CD4-positive, CD25-positive, alpha-beta regulatory T cell (primary cell): ENCODE measurements around the gene FTCD. TPM values are rescaled to one million over a fixed set of nuclear protein-coding genes. Genes with fewer than 3 reads are reported as not detected.
"Not testable (repeated sequence)": the region's sequence is repeated elsewhere in the genome, so short reads cannot be mapped to it uniquely, and the experiment has no call there.

Experiments
- ATAC-seq, 2 donors: fragments of 150-1000 bp; cut with Tn5 transposase; one replicate each; pipeline ENCODE4 v1.10.0; 2021; ENCODE audit warnings: low read depth in 2 of 2, moderate number of reproducible peaks in 2 of 2, moderate library complexity in 1 of 2
- DNase-seq, 3 donors: peaks; one replicate each; pipeline versions ENCODE4 v3.0.0 to v3.0.0-alpha.2; 2012 to 2022; ENCODE audit warnings: mixed read lengths in 1 of 3
- H3K27ac ChIP-seq: one replicate; pipeline ENCODE4 v1.7.0; 2013; ENCODE audit warnings: mild to moderate bottlenecking, low read length; ENCODE audit not compliant: insufficient read depth, poor library complexity, severe bottlenecking
- H3K27me3 ChIP-seq: one replicate; pipeline ENCODE4 v1.7.0; 2013; ENCODE audit warnings: low read length; ENCODE audit not compliant: control insufficient read depth, insufficient read depth
- H3K36me3 ChIP-seq: one replicate; pipeline ENCODE4 v1.7.0; 2013; ENCODE audit warnings: mild to moderate bottlenecking, low read length, moderate library complexity; ENCODE audit not compliant: control insufficient read depth, insufficient read depth
- H3K4me1 ChIP-seq: 2 replicates; pipeline ENCODE4 v1.7.0; 2013; ENCODE audit warnings: mild to moderate bottlenecking, low read length; ENCODE audit not compliant: insufficient read depth, control insufficient read depth, poor library complexity, severe bottlenecking
- H3K4me3 ChIP-seq: one replicate; pipeline ENCODE4 v1.7.0; 2013; ENCODE audit warnings: low read depth, mild to moderate bottlenecking, low read length, moderate library complexity
- H3K9me3 ChIP-seq, 2 experiments: 1 replicate in 1 of 2; 2 replicates in 1 of 2; pipeline ENCODE4 v1.7.0; 2013; ENCODE audit warnings: low read length in 2 of 2, mild to moderate bottlenecking in 1 of 2, moderate library complexity in 1 of 2; ENCODE audit not compliant: control insufficient read depth in 2 of 2
- H3K27ac Mint-ChIP-seq, 3 donors: one replicate each; pipeline ENCODE4 v1.8.0; 2020 to 2022; ENCODE audit warnings: mild to moderate bottlenecking in 3 of 3, mixed read lengths in 3 of 3, moderate library complexity in 2 of 3
- H3K27me3 Mint-ChIP-seq: one replicate; pipeline ENCODE4 v1.8.0; 2022; ENCODE audit warnings: mild to moderate bottlenecking, mixed read lengths
- H3K36me3 Mint-ChIP-seq: one replicate; pipeline ENCODE4 v1.8.0; 2020; ENCODE audit warnings: mixed read lengths
- H3K4me1 Mint-ChIP-seq, 4 donors: one replicate each; pipeline ENCODE4 v1.8.0; 2020 to 2022; ENCODE audit warnings: mixed read lengths in 4 of 4, mild to moderate bottlenecking in 1 of 4
- H3K4me3 Mint-ChIP-seq, 4 donors: one replicate each; pipeline ENCODE4 v1.8.0; 2020 to 2022; ENCODE audit warnings: mild to moderate bottlenecking in 4 of 4, mixed read lengths in 4 of 4, moderate library complexity in 3 of 4
- H3K9me3 Mint-ChIP-seq, 7 donors: one replicate each; pipeline ENCODE4 v1.8.0; 2020 to 2022; ENCODE audit warnings: mixed read lengths in 7 of 7, mild to moderate bottlenecking in 3 of 7, moderate library complexity in 2 of 7
- polyA plus RNA-seq, 4 donors: library from polyadenylated mRNA; unstranded; fragments of 300-500 nt; fragmentation: Illumina TruSeq; gene quantifications; one replicate each; pipeline ENCODE4 v1.2.3, GENCODE V29; 2021
- total RNA-seq: library from RNA; stranded (reverse); gene quantifications from one replicate; pipeline ENCODE4 v1.2.3, GENCODE V29; 2022

The FTCD gene
- total and polyA plus RNA-seq, 5 donors from 2014 or later, result 0.38 TPM; not detected in 4

DNA sequence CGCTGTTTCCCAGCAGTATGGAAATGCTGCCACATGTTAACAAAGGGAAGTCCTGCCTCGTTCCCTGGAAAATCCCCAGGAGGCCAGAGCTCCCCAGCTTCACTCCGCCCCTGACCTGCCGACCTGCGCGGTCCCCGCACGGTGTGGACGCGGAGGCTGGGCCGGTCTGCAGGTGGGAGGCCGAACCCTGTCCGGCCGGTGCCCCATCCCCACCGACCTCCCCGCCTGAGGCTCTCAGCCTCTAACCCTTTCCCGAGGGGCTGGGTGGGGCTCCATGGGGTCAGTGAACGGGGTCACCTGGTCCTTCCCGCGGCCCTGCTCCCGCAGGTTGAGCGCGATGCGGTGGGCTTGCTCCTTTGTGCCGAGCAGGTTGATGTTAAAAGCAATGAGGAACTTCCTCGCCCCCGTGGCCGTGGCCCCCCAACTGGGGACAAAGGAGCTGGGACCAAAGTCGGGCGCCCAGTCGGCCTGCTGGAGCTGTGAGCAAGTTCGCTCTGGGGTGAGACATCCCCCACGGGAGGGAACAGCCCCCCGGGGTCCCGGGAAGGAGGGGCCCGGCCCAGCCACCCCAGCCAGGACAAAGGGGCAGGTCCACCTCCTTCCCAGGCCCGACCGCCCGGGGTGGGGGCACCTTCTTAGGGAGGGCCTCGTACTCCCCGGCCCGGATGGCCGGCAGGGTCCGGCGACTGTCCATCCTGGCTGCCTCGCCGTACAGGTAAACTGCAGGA is 4.0 kb downstream of the FTCD start:
- Histone ChIP-seq H3K27me3 (no peaks in the 10 kb centered on the region), H3K4me3 (no peak overlapping the region), H3K4me1 (no peaks in the 10 kb centered on the region), H3K27ac (no peak overlapping the region), H3K36me3 (no peaks in the 10 kb centered on the region), H3K9me3 (no peaks in the 10 kb centered on the region)
- ATAC-seq (no peak), DNase-seq (no peak)
- Mint-ChIP-seq H3K27me3 (no peaks in the 10 kb centered on the region), H3K27ac (no peak overlapping the region), H3K4me1 (peaks cover 0 to 5% (median 1%) of the 10 kb centered on the region in 4 donors), H3K36me3 (no peaks in the 10 kb centered on the region), H3K9me3 (no peaks in the 10 kb centered on the region), H3K4me3 (no peak overlapping the region)

- no peak overlapping the region for H3K4me3 ChIP-seq
- no peak overlapping the region for H3K27ac ChIP-seq
- H3K4me1 ChIP-seq, result no peaks in the 10 kb centered on the region
- H3K27me3 Mint-ChIP-seq, result no peaks in the 10 kb centered on the region
- H3K9me3 ChIP-seq, result no peaks in the 10 kb centered on the region
- H3K4me1 Mint-ChIP-seq, result peaks cover 0 to 5% (median 1%) of the 10 kb centered on the region in 4 donors
- no peaks in the 10 kb centered on the region for H3K9me3 Mint-ChIP-seq
- H3K27me3 ChIP-seq, result no peaks in the 10 kb centered on the region
- DNase-seq (no peak), ATAC-seq (no peak)
- no peaks in the 10 kb centered on the region for H3K36me3 Mint-ChIP-seq
- no peaks in the 10 kb centered on the region for H3K36me3 ChIP-seq
- no peak overlapping the region for H3K4me3 Mint-ChIP-seq
- no peak overlapping the region for H3K27ac Mint-ChIP-seq
Measured at GRCh38 chr21:46150491-46151121, 4.8 kb downstream of the FTCD start.

- DNase-seq (no peak), ATAC-seq (no peak)
- no peak overlapping the region for H3K27ac ChIP-seq
- no peaks in the 10 kb centered on the region for H3K36me3 ChIP-seq
- Mint-ChIP-seq H3K4me1 (peaks cover 0 to 5% (median 1%) of the 10 kb centered on the region in 4 donors), H3K27me3 (no peaks in the 10 kb centered on the region), H3K36me3 (no peaks in the 10 kb centered on the region), H3K4me3 (no peak overlapping the region), H3K9me3 (no peaks in the 10 kb centered on the region), H3K27ac (no peak overlapping the region)
- H3K9me3 ChIP-seq, result no peaks in the 10 kb centered on the region
- H3K27me3 ChIP-seq, result no peaks in the 10 kb centered on the region
- H3K4me3 ChIP-seq, result no peak overlapping the region
- no peaks in the 10 kb centered on the region for H3K4me1 ChIP-seq
Measured at GRCh38 chr21:46150073-46150472, 5.3 kb downstream of the FTCD start.

DNA sequence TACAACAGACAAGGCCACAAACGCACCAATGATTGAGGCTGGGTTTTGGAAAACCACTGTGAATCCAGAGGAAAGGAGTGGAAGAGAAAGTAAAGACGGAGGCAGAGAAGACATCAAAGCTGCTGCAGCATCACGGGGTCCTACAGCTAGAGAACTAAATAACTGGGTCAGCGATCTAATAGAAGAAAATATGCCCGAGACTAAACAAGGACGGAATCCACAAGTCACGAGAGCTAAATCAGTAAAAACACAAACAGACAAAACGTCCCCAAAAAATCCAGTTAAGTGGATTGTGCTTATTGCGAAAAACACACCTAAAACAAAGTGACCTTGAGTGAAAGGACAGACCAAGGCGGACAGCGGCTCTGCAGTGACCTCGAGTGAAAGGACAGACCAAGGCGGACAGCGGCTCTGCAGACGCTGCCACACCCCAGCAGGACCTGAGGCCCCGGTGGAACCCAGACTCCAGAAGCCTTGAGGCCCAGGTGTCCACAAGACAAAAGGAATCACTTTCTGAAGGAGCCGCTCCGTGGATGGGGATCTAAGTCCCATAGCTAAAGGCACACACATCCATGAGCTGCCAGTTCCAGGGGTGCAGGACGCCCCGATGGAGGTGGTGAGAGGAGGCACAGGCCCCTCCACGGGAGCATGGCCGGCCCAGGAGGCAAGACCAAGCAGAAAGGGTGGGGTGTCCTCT is 6.0 kb downstream of the FTCD start:
- no peaks in the 10 kb centered on the region for H3K4me1 ChIP-seq
- DNase-seq (no peak), ATAC-seq (no peak)
- no peak overlapping the region for H3K27ac ChIP-seq
- no peak overlapping the region for H3K4me3 ChIP-seq
- Mint-ChIP-seq H3K27ac (no peak overlapping the region), H3K9me3 (no peaks in the 10 kb centered on the region), H3K36me3 (no peaks in the 10 kb centered on the region), H3K4me3 (no peak overlapping the region), H3K4me1 (peaks cover 0 to 6% (median 2%) of the 10 kb centered on the region in 4 donors), H3K27me3 (no peaks in the 10 kb centered on the region)
- no peaks in the 10 kb centered on the region for H3K9me3 ChIP-seq
- no peaks in the 10 kb centered on the region for H3K27me3 ChIP-seq
- H3K36me3 ChIP-seq, result no peaks in the 10 kb centered on the region

DNA sequence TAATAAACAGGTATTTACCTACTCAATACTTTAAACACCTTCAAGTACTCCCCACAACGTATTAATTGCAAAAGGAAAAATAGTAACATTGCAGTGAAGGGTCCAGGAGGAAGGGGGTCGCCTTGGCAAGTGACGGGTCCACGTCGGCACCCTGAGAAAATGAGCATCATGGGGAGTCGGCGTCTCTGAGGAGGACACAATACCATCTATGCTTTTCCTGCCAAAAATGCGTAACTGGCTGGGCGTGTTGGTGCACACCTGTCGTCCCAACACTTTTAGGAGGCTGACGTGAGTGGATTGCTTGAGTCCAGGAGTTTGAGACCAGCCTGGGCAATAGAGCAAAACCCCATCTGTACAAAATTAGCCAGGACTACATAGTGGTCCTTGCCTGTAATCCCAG is 7.3 kb downstream of the FTCD start:
- H3K36me3 Mint-ChIP-seq, result no peaks in the 10 kb centered on the region
- H3K27ac Mint-ChIP-seq, result no peak overlapping the region
- no peaks in the 10 kb centered on the region for H3K27me3 ChIP-seq
- no peaks in the 10 kb centered on the region for H3K9me3 ChIP-seq
- no peak overlapping the region for H3K27ac ChIP-seq
- ATAC-seq, result no peak
- H3K4me3 ChIP-seq, result no peak overlapping the region
- H3K4me1 ChIP-seq, result peaks cover 7% of the 10 kb centered on the region
- no peaks in the 10 kb centered on the region for H3K27me3 Mint-ChIP-seq
- no peak for DNase-seq
- H3K36me3 ChIP-seq, result no peaks in the 10 kb centered on the region
- peaks cover 0 to 14% (median 6%) of the 10 kb centered on the region in 4 donors for H3K4me1 Mint-ChIP-seq
- H3K9me3 Mint-ChIP-seq, result no peaks in the 10 kb centered on the region
- no peak overlapping the region for H3K4me3 Mint-ChIP-seq

GRCh38 chr21:46147429-46147828 is 8.0 kb downstream of the FTCD start:
- not testable (repeated sequence) for H3K36me3 Mint-ChIP-seq, H3K27ac ChIP-seq, H3K27me3 ChIP-seq, H3K9me3 Mint-ChIP-seq, H3K27me3 Mint-ChIP-seq, H3K9me3 ChIP-seq, H3K4me3 ChIP-seq, H3K4me3 Mint-ChIP-seq, ATAC-seq, H3K4me1 ChIP-seq, H3K27ac Mint-ChIP-seq, H3K36me3 ChIP-seq
- peak in 2 of 3 donors; percentile 34 to 66 for DNase-seq
- H3K4me1 Mint-ChIP-seq, result peaks cover 0 to 11% (median 6%) of the 10 kb centered on the region in 4 donors

- DNase-seq (no peak), ATAC-seq (no peak)
- H3K27me3 ChIP-seq, result no peaks in the 10 kb centered on the region
- Mint-ChIP-seq H3K27ac (no peak overlapping the region), H3K4me1 (peaks cover 0 to 11% (median 6%) of the 10 kb centered on the region in 4 donors), H3K27me3 (no peaks in the 10 kb centered on the region), H3K4me3 (no peak overlapping the region), H3K36me3 (no peaks in the 10 kb centered on the region), H3K9me3 (no peaks in the 10 kb centered on the region)
- H3K4me1 ChIP-seq, result peaks cover 7% of the 10 kb centered on the region
- H3K27ac ChIP-seq, result no peak overlapping the region
- H3K36me3 ChIP-seq, result no peaks in the 10 kb centered on the region
- H3K9me3 ChIP-seq, result no peaks in the 10 kb centered on the region
- H3K4me3 ChIP-seq, result no peak overlapping the region
Measured at GRCh38 chr21:46146856-46147255, 8.5 kb downstream of the FTCD start.
